ENCODE measurements around the gene PAX2.

The PAX2 gene

GRCh38 chr10:100876585-100877460 lies 131.4 kb downstream of the PAX2 start:
- DNase-seq (ENCODE audit: low read depth in 2 of 2): no peak

DNA sequence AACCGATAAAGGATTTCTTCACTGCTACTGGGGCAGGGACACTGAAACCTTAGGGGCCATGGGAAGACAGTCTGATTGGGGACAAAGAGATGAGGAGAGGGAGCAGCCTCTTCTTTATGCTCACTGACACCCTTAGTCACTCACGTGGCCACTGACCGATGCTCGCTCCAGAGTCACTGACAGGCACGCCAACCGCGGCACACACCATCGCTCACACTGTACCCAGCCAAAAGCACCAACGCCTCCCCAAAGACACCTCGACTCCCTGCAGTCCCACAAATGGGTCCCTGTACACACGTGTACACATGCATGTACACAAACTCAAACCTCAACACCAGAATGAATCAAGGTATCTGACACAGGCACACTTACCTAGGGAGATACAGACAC lies 132.1 kb downstream of the PAX2 start:
- DNase-seq (ENCODE audit: low read depth in 2 of 2): no peak

- DNase-seq (ENCODE audit: low read depth in 2 of 2): peak in 1 of 2 donors; percentile 10
Measured at GRCh38 chr10:100878291-100878910, 133.0 kb downstream of the PAX2 start.

All from stimulated activated CD8-positive, alpha-beta memory T cell treated with anti-CD3 and anti-CD28 coated beads, Interleukin-2, amount 100 ng/mL, for 48 hours (primary cell).